Body of pancreas (tissue), 4 donors: ENCODE results near the gene NFATC2. TPM values are rescaled to one million over a fixed set of nuclear protein-coding genes. Genes with fewer than 3 reads are reported as not detected.

Experiments used
- ATAC-seq: fragments of 150-250 bp; one replicate; pipeline ENCODE4 v1.9.1; 2016
- DNase-seq, 4 donors: peaks; one replicate each; pipeline ENCODE4 v3.0.0-alpha.2; 2019
- H3K27ac ChIP-seq, 4 donors: fragments of 200-600 bp; sonication (generic); 1 replicate in 3 of 4; 2 replicates in 1 of 4; pipeline versions ENCODE4 v1.5.1 to v1.6.1; 2016 to 2019; ENCODE audit warnings: mild to moderate bottlenecking in 1 of 4, mixed read lengths in 1 of 4, moderate library complexity in 1 of 4
- H3K27me3 ChIP-seq, 2 donors: fragments of 200-600 bp; sonication (generic); one replicate each; pipeline ENCODE4 v1.6.0; 2016; ENCODE audit warnings: mild to moderate bottlenecking in 1 of 2
- H3K36me3 ChIP-seq, 2 donors: fragments of 200-600 bp; sonication (generic); replicated peaks in 1 of 2; 2 replicates each; pipeline ENCODE4 v1.5.1; 2016; ENCODE audit warnings: low read depth in 2 of 2; ENCODE audit not compliant: insufficient read depth in 1 of 2
- H3K4me1 ChIP-seq: fragments of 200-600 bp; sonication (generic); one replicate; pipeline ENCODE4 v1.6.0; 2016
- H3K4me3 ChIP-seq, 2 donors: fragments of 200-600 bp; sonication (generic); 1 replicate in 1 of 2; 2 replicates in 1 of 2; pipeline ENCODE4 v1.5.1; 2016 to 2019
- H3K9me3 ChIP-seq, 3 donors: fragments of 200-600 bp; sonication (generic); 1 replicate in 2 of 3; 2 replicates in 1 of 3; pipeline ENCODE4 v1.5.1; 2016
- POLR2A ChIP-seq, 3 donors: fragments of 450-650 bp; IDR thresholded peaks; one replicate each; pipeline ENCODE4 v1.6.1; 2016; ENCODE audit warnings: antibody characterized with exemption in 3 of 3, mild to moderate bottlenecking in 2 of 3
- WGBS, 2 donors: methylation state at CpG; one replicate each; pipeline ENCODE4 v1.1.5; 2017; 5-methylcytosine and 5-hydroxymethylcytosine counted together
- intact Hi-C: fragments of 100-400 bp; cut with DNase I; formaldehyde crosslinking; loops from one replicate; pipeline ENCODE4 v1.15.1; 2023
- total RNA-seq, 2 donors: library from RNA; depleted of rRNA; stranded (reverse); fragments of >200 nt; gene quantifications; one replicate each; pipeline ENCODE4 v1.1.0, GENCODE V29; 2016
- TF ChIP-seq, protein P1 (sequence below), 7 experiments: fragments of 450-650 bp in 4 of 7; fragments of 200-600 bp in 3 of 7; sonication (generic) in 3 of 7; IDR thresholded peaks; one replicate each; pipeline ENCODE4 v1.5.1; 2016 to 2019; ENCODE audit warnings: antibody characterized with exemption in 7 of 7

NFATC2 gene
- total RNA-seq, 2 donors from 2014 or later: 4.9 to 7.6 TPM

DNA sequence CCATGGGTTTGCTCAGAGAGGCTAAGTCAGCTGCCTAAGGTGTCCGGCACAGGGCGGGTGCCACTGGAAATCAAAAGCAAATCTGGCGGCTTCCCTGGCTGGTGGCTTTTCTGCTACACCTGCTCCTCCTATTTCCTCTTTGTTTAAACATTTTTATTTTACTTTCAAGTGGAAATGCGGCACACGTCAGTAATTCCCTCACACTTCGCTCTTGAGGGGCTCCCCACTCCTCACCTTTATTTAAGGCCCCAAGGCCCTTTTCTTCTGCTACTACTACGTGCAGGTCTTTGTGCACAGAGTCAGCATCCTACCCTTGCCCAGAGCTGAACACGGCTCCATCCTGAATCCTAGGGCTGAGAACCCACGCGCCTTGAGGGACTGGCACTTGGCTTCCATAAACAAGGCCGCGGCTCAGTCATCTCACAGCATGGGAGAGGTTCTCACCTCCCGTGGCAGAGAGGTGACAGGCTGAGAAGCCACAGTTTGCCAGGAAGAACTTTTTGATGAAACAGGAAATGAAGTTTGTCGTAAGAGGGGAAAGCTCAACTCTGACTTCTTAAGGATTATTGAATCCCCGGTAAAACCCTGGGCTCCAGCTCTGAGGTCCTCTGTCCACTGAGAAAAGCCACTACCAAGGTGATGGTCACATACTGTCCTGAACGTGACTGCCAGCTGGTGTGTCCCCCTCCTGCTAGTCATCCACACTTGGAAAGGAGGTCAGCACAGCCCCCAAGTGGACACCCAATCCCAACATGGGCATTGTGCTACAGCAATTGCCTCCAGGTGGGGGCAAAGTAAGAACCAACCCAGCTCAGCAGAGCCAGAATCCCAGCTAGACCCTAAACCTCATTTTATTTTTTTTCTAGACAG is 48.0 kb downstream of the NFATC2 start:
- Histone ChIP-seq H3K27ac (no peak overlapping the region), H3K27me3 (no peaks in the 10 kb centered on the region), H3K36me3 (no peaks in the 10 kb centered on the region), H3K4me3 (no peak overlapping the region), H3K4me1 (peaks cover 9% of the 10 kb centered on the region), H3K9me3 (no peaks in the 10 kb centered on the region)
- intact Hi-C loops: no loop called here
- TF ChIP-seq, protein P1, sequence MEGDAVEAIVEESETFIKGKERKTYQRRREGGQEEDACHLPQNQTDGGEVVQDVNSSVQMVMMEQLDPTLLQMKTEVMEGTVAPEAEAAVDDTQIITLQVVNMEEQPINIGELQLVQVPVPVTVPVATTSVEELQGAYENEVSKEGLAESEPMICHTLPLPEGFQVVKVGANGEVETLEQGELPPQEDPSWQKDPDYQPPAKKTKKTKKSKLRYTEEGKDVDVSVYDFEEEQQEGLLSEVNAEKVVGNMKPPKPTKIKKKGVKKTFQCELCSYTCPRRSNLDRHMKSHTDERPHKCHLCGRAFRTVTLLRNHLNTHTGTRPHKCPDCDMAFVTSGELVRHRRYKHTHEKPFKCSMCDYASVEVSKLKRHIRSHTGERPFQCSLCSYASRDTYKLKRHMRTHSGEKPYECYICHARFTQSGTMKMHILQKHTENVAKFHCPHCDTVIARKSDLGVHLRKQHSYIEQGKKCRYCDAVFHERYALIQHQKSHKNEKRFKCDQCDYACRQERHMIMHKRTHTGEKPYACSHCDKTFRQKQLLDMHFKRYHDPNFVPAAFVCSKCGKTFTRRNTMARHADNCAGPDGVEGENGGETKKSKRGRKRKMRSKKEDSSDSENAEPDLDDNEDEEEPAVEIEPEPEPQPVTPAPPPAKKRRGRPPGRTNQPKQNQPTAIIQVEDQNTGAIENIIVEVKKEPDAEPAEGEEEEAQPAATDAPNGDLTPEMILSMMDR (IDR thresholded peaks at IDR 0.05): no peak
- no peak for TF ChIP-seq POLR2A (IDR thresholded peaks at IDR 0.05)
- DNase-seq: no peak
- no peak for ATAC-seq
- 76 to 95% methylated on average over 16 of the region's 16 CpGs for WGBS, 2 donors

DNA sequence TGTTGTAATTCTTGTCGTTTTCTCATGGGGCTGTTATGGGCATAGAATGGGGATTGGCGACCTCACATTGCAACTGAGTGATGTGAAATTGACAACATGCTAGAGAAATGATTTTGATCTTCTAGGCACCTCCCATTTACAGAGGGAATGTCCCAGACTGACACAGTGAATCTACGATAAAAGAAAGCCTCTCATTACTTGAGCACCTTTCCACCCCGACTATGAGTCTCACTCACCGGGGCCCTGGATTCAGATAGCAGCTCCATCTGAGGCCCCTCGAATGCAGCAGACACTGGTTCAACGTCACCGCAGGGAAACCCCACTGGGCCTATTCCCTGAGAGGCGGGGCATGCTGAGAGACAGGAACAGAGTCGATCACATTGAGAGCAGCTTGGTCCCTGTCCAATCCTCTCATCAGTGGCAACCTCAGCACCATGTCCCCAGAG is 49.1 kb downstream of the NFATC2 start:
- H3K36me3 ChIP-seq: no peaks in the 10 kb centered on the region
- no peak for ATAC-seq
- no peak for TF ChIP-seq POLR2A (IDR thresholded peaks at IDR 0.05)
- TF ChIP-seq, protein P1 (IDR thresholded peaks at IDR 0.05): no peak
- WGBS, 2 donors: 90 to 94% methylated on average over 8 to 10 of the region's 10 CpGs
- no peaks in the 10 kb centered on the region for H3K9me3 ChIP-seq
- no peak for DNase-seq
- H3K4me1 ChIP-seq: peaks cover 9% of the 10 kb centered on the region
- intact Hi-C loops: no loop called here
- no peak overlapping the region for H3K4me3 ChIP-seq
- H3K27ac ChIP-seq: no peak overlapping the region
- no peaks in the 10 kb centered on the region for H3K27me3 ChIP-seq

DNA sequence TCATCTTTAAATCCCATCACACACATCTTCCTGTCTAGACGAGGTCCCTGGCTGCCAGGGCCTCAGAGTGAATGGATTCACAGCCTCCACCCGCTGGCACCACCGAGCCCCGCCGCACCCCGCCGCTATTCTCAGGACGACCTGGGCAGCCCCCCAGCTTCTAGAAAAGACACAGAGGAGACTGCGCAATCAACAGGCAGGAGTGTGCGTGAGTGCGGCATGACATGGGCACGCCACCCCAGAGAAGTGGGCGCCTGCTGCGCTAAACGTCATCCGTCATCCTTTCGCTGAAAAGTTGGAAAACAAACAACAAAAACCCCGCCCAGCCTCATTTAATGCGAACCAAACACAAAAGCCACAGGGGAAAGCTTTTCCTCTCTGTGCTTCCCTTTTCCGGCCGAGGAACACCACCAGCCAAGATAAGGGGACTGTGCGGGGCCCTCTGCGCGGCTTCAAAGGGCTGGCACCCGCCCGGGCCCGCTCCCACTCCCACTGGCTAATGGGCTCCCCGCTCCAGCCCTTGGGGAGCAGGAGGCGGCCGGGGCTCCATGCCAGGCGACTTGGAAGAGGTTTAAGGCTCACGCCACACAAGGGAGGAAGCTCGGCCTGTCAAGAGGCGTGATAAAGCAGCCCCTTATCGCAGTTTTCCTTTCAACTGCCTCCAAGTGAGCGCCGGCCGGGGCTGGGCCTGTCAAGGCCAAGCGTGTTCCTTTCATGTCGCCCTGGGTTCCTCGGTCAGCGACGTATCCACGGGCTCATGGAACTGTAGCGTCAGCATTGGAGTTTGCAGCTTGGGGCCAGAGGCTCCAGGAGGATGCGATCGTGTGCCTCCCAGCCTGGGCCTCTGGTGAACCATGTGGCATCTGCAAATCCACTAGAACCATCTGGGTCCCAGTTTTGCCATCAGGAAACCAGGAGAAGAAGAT is 50.1 kb downstream of the NFATC2 start:
- TF ChIP-seq, protein P1 (IDR thresholded peaks at IDR 0.05): no peak
- TF ChIP-seq POLR2A (IDR thresholded peaks at IDR 0.05): no peak
- intact Hi-C loops: no loop called here
- no peaks in the 10 kb centered on the region for H3K36me3 ChIP-seq
- no peaks in the 10 kb centered on the region for H3K27me3 ChIP-seq
- H3K27ac ChIP-seq: peak overlapping the region in 3 of 4 donors; percentile 20 to 46 (median 24)
- H3K9me3 ChIP-seq: no peaks in the 10 kb centered on the region
- peaks cover 9% of the 10 kb centered on the region for H3K4me1 ChIP-seq
- peak; percentile 51 to 83 (median 68) for DNase-seq
- 30 to 35% methylated on average over 28 to 47 of the region's 47 CpGs for WGBS, 2 donors
- ATAC-seq: peak; percentile 79
- H3K4me3 ChIP-seq: no peak overlapping the region

DNA sequence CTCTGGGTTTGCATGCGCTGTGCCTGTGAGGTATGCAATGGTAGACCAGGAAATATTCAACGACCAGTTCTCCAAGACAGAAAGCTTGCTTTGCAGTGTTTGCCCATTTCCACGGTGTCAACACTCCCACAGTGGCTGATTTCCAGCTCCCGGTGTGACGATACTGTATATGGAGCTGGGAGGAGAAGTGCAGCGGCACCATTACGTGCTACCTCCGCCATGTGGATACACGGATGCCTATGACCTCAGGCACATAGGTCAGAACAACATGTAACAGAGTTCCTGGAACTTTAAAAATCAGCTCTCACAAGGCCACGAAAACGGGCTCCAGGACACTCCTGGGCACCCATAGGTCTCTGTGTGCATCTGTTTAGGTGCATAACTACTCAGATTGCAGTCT is 51.1 kb downstream of the NFATC2 start:
- TF ChIP-seq POLR2A (IDR thresholded peaks at IDR 0.05): no peak
- TF ChIP-seq, protein P1 (IDR thresholded peaks at IDR 0.05): no peak
- no peak overlapping the region for H3K27ac ChIP-seq
- H3K27me3 ChIP-seq: no peaks in the 10 kb centered on the region
- ATAC-seq: no peak
- H3K36me3 ChIP-seq: no peaks in the 10 kb centered on the region
- intact Hi-C loops: no loop called here
- H3K9me3 ChIP-seq: no peaks in the 10 kb centered on the region
- DNase-seq: no peak
- H3K4me1 ChIP-seq: peaks cover 9% of the 10 kb centered on the region
- 77 to 80% methylated on average over 7 to 11 of the region's 11 CpGs for WGBS, 2 donors
- no peak overlapping the region for H3K4me3 ChIP-seq
